ENCODE results near the gene ZNF771. TPM values are rescaled to one million over a fixed set of nuclear protein-coding genes. Genes with fewer than 3 reads are reported as not detected.

ZNF771 gene
- total and polyA plus RNA-seq, 2 donors (not counting 3 experiments of a cell fraction or from before 2014, with no cell fraction given) = 11.7 to 16.8 TPM

- no peak for FAIRE-seq
- dilution Hi-C loops (cut with MboI; ENCODE audit: extremely low pct_ligation_motif_present, low sequenced_read_pairs) = no loop called here
- DNase-seq (ENCODE audit: low read depth, low spot score) = no peak
- no peak overlapping the region for H3K9ac ChIP-seq (replicated peaks; ENCODE audit: extremely low read depth, insufficient read depth, low read length)
- H3K79me2 ChIP-seq (ENCODE audit: control insufficient read depth, insufficient read depth, low read length) = peaks cover under 1% of the 10 kb centered on the region
- no TSS peak for BruUV-seq (replicated peaks)
- no peaks in the 10 kb centered on the region for H3K27me3 ChIP-seq (ENCODE audit: control insufficient read depth in 2 of 2, insufficient read depth in 2 of 2, low read length in 2 of 2)
- ChIA-PET POLR2A (interaction anchor here (0.7 to 1.3 kb wide), 2 partner anchors 8 to 13 kb away, joined by 6 to 12 read pairs; partner anchors contain the start of gene DCTPP1), CTCF (interaction anchor here (0.6 to 4.8 kb wide), 15 partner anchors 8 to 371 kb away, joined by 3 to 46 read pairs (median 6); partner anchors contain the start of genes CORO1A, DCTPP1, PRR14 and TBX6)
- TF ChIP-seq EZH2 (IDR thresholded peaks at IDR 0.05; ENCODE audit: borderline replicate concordance, low read depth, low read length, severe bottlenecking) (no peak), JUN (IDR thresholded peaks at IDR 0.05; ENCODE audit: borderline replicate concordance, insufficient read depth, insufficient read length, low read depth) (no peak), MYC (IDR thresholded peaks at IDR 0.05; ENCODE audit: low read depth, low read length) (no peak), FOS (IDR thresholded peaks at IDR 0.05; ENCODE audit: borderline replicate concordance, insufficient read depth, low read length) (no peak), CTCF (IDR thresholded peaks at IDR 0.05; ENCODE audit: extremely low read depth in 1 of 2, insufficient read depth in 1 of 2, low read depth in 1 of 2, low read length in 2 of 2) (no peak), GATA2 (IDR thresholded peaks at IDR 0.05; ENCODE audit: insufficient read depth, insufficient read length, low read depth, low read length) (no peak), MAX (IDR thresholded peaks at IDR 0.05; ENCODE audit: insufficient read depth, insufficient read length) (no peak), POLR2A (IDR thresholded peaks at IDR 0.05; ENCODE audit: low read depth, low read length) (no peak), POLR2AphosphoS5 (IDR thresholded peaks at IDR 0.05; ENCODE audit: insufficient read depth, low read depth, low read length) (no peak)
- H3K9me3 ChIP-seq (replicated peaks; ENCODE audit: control insufficient read depth, insufficient read depth, low read length) = no peaks in the 10 kb centered on the region
- no peaks in the 10 kb centered on the region for H4K20me1 ChIP-seq (replicated peaks; ENCODE audit: control insufficient read depth, extremely low read depth, insufficient read depth, low read length)
- peaks cover 5 to 6% of the 10 kb centered on the region in 2 experiments for H3K36me3 ChIP-seq (ENCODE audit: control insufficient read depth in 2 of 2, extremely low read depth in 1 of 2, insufficient read depth in 2 of 2, low read length in 2 of 2)
- intact Hi-C loops (cut with micrococcal nuclease) = no loop called here
- H3K4me1 ChIP-seq (ENCODE audit: control insufficient read depth, extremely low read depth, insufficient read depth, low read length) = peaks cover 3% of the 10 kb centered on the region
- no peaks in the 10 kb centered on the region for H3K9me1 ChIP-seq (replicated peaks; ENCODE audit: control insufficient read depth, extremely low read depth, insufficient read depth, low read length)
- H3K4me3 ChIP-seq (replicated peaks in 1 of 3; ENCODE audit: insufficient read depth in 1 of 3, low read depth in 1 of 3, low read length in 3 of 3) = peak overlapping the region in 2 of 3 experiments; percentile 44 to 57
- peak overlapping the region; percentile 53 for H3K4me2 ChIP-seq (ENCODE audit: insufficient read depth, low read length)
- peak overlapping the region; percentile 62 for H2AFZ ChIP-seq (ENCODE audit: low read depth, low read length)
- no peak overlapping the region for H3K27ac ChIP-seq (ENCODE audit: insufficient read depth, low read depth, low read length)
These were observed 9.5 kb downstream of the ZNF771 start for GRCh38 chr16:30416624-30417528.

All from endothelial cell of umbilical vein (primary cell).